ENCODE data around the gene PEX14.
A peak's percentile ranks its signal among the peaks of the same experiment; 100 is the strongest.

The PEX14 gene

DNA sequence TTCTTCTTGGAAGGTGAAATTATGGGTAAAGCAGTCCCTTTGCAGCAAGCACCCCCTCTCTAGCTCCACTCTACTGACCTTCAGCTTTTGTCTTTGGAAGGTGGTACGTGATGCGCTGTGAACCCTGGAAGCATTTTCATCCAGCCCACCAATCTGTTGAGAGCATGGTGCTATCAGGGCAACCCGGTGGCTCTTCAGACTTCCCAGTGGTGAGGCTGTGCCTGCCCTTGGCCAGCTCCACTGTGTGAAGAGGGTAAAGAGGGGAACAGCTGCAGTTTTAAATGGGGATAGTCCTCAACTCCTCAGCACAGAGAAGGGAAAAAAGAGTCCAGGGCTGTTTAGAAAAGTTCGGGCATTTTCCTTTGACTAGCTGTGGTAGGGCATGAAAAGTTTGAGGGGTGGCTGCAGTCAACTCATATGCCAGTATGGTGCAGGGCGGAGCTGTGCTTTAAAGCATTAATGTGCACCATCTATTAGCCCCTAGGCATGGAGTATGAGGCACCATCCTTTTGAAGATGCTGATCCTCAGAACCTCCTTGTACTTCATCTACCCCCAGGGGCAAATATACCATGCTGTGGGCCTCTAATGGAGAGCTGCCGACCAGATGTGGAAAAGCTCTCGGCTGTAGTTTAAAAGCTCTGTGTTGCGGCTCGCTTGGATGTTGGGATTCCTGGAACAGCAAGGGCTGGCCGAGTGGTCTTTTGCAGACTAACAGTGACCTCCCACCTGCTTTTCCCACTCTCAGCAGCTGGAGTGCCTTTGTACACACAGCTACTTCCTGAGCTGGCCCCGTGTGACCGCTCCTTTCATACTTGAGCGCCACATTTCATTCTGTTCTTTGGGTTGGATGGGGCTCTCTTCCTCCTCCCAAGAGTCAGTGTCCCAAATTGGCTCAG, 123.0 kb downstream of the PEX14 start:
- DNase-seq (ENCODE audit: low read depth) = no peak

DNA sequence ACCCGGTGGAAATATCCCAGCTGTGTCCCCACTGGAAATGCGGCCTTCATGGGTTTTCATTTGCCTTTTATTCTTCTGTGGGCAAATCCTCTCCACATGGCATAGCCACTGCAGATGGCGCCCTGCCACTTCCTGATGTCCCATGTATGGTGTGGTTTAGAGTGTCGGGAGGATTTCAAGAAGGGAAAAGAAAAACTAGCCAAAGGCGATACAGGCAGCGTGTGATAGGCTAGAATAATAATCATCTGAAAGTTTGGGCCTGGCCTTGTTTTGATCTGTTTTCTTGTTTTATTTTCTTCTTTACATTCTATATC, 123.6 kb downstream of the PEX14 start:
- no peak for DNase-seq (ENCODE audit: low read depth)

DNA sequence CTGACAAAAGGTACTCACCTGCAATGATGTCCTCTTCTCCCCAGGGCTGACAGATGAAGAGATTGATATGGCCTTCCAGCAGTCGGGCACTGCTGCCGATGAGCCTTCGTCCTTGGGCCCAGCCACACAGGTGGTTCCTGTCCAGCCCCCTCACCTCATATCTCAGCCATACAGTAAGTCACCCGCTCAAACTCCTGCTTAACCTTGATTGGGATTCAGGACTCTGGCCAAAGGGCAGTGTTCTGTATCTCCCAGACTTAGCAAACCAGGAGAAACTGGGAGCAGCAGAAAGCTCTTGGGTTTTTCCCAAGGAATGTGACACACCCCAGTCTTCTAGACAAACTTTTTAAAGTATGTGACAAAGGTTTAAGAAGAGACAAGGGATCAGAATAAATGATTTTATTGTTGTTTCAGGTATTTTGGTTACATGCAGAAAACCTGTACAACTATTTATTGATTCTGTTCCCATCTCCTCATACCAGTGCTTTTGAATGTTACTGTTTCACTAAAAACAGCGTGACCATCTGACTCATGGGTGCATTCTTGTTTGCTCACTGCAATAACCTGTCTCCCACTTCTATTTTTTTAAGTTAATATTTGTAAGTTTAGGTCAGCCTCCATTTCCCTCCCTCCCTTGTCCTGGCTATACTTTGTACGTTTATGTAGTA, 124.6 kb downstream of the PEX14 start:
- peak; percentile 58 for DNase-seq (ENCODE audit: low read depth)

- no peak for DNase-seq (ENCODE audit: low read depth)
Measured at GRCh38 chr1:10601342-10602070, 126.8 kb downstream of the PEX14 start.

DNA sequence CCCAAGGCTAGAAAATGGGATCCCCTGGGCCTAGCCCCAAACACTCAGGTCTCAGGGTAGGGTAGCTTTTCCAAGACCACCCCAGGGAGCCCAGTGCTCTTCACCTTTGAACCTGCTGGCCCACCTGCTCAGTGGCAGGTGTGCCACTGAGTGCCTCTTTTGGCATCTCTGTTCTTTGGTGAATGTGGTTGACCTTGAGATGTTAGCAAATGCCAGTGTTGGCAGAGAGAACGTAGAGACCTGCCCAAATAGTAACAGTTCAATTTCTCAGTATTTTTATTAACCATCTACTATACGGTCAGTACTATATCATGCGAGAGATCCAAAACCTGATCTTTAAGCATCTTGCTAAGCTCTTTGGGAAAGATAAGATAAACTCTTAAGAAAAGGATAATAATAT, 128.2 kb downstream of the PEX14 start:
- DNase-seq (ENCODE audit: low read depth) = no peak

DNA sequence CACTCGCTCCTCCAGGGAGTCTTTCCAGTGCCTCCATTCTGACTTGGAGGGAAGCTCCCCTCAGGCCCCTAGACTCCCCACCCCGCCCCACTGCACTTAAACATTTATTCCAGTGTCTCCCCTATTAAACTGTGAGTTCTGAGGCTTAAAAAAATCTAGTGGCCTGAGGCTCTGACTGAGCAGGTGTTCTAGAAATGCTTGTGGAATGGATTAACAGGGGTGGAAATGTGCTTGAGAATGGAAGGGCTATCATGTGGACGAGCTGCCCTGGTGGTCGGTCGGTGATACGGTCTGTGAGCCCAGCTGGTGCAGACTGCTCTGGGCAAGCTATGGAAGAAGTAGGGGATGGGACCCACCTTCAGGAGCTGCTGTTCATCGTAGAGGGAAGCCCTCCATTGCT, 130.2 kb downstream of the PEX14 start:
- DNase-seq (ENCODE audit: low read depth) = no peak

- DNase-seq (ENCODE audit: low read depth) = no peak
Measured at GRCh38 chr1:10606064-10606463, 131.3 kb downstream of the PEX14 start.

- DNase-seq (ENCODE audit: low read depth) = no peak
Measured at GRCh38 chr1:10607228-10607627, 132.5 kb downstream of the PEX14 start.

- DNase-seq (ENCODE audit: low read depth) = no peak
Measured at GRCh38 chr1:10608690-10609089, 133.9 kb downstream of the PEX14 start.

- DNase-seq (ENCODE audit: low read depth) = peak; percentile 65
Measured at GRCh38 chr1:10610901-10611600, 136.3 kb downstream of the PEX14 start.

DNA sequence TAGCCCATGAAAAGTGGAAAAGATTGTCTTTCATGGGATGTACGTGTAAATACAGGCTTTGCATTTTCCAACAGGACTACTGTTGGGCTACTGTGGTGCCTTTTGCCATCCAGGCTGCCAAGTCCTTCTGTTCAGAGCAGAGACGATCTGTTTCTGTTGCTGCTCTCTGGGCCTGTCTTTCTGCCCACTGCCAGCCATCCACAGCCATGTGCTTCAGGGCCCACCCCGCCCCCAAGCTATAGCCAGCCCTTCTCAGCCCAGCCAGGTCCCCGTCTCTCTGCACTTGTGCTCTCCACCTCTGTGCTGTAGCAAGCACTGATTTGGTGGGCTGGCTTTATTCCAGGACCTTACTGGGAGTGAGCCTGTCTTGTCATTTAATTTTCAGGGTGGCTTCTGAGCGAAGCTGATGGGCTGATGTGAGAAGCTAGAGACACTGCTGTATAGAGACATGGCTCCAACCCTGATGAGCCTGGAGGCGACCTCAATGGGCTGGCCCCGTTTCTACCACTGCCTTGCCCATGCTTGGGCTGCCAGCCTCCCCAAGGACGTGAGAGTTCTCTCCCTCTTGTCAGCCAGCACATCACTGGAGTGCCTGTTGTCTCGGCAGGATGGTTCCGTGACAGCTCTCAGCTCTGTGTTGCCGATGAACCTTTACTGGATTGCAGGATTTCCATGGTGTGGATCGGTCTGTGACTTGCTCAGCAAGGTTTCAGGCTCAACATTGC, 137.8 kb downstream of the PEX14 start:
- DNase-seq (ENCODE audit: low read depth) = no peak

GRCh38 chr1:10613340-10613739, 138.6 kb downstream of the PEX14 start:
- DNase-seq (ENCODE audit: low read depth) = no peak

DNA sequence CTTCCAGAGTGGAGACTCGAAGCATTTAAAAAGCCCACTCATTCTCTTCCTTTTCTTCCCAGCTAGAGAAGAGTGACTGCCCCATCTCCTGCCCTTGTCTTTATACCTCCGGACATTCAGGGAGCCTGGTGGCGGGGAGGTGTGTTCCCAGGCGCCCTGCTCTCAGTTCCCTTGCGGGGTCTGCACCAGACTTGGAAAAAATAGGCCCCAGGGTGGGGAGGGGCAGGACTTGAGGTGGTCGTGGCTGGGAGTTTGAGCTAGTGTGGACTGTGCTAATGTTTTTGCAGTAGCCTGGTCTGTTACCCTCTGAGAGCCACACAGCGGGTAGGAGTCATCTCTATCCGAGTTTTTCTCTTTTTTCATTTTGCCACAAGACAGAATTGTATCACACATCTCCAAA, 139.1 kb downstream of the PEX14 start:
- DNase-seq (ENCODE audit: low read depth) = no peak

- DNase-seq (ENCODE audit: low read depth) = no peak
Measured at GRCh38 chr1:10614377-10615225, 139.9 kb downstream of the PEX14 start.

GRCh38 chr1:10615332-10615731, 140.6 kb downstream of the PEX14 start:
- DNase-seq (ENCODE audit: low read depth) = no peak

DNA sequence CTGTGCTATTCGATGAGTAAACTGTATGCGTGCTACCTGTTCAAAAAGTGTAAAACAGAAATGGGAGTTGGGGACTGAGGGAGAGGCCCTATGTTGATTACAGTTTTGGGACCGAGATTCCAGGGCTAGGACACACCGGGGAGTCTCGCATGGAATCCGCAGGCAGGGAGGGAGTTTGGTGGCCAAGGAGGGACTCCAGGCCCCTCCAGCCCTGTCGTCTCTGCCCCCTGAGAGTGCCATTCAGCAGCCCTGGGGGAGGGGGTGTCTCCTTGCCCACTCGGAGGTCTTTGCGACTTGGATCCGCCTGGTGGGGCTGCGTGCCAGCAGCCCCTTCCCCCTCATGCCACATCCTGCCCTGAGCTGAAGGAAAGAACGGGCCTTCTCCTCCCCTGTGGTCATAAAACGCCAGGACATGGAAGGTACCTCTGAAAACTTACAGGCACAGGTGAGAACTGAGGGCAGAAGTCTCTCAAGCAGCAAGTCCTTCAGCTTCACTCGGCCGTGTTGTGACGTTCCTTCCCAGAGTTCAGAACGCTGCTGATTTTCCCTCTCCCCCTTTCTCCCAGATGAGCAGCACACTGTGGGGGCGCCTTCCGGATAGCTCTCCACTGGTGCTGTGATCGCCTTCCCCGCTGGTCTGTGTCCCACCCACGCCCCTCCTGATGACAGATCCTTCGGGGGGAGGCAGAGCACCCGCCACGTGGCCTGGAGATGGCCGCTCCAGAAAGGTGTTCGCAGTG, 141.4 kb downstream of the PEX14 start:
- no peak for DNase-seq (ENCODE audit: low read depth)

DNA sequence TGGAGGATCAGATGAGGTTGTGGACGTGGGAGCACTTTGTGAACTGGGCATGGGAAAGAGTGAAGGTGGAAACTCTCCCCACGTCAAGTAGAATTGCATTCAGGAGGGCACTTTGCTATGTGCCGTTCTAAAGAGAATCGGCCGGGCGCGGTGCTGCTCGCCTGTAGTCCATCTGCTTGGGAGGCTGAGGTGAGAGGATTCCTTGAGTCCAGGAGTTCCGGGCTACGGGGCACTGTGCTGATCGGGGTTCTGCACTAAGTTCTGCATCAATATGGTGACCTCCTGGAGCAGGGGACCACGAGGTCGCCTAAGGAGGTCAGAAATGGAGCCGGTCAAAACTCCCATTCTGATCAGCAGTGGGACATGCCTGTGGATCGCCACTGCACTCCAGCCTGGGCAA, 141.9 kb downstream of the PEX14 start:
- no peak for DNase-seq (ENCODE audit: low read depth)

DNA sequence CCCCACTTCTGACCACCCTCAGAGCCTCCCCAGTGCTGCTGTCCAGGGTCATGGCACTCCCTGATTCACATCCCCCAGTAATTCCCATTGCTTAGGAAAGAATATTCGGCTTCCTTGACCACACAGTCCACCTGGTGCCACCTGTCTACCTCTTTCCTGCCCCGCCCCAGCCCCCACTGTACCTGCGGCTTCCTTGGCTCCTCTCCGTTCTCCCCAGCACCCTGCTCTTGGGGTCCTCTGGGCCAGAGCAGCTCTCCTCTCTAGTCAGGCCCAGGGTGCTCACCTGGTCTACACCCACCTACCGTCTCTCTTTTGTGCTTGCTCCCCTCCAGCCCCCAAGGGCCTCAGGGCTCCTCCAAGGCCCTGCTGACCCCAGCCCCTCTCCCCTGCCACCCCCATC, 142.6 kb downstream of the PEX14 start:
- DNase-seq (ENCODE audit: low read depth) = no peak

- no peak for DNase-seq (ENCODE audit: low read depth)
Measured at GRCh38 chr1:10617931-10618885, 143.5 kb downstream of the PEX14 start.
